Subcutaneous abdominal adipose tissue (tissue), 5 donors: ENCODE results near the gene MXRA8.
"Not testable (repeated sequence)": the region's sequence is repeated elsewhere in the genome, so short reads cannot be mapped to it uniquely, and the experiment has no call there.

ENCODE experiments used
- H3K27ac ChIP-seq: one replicate; pipeline ENCODE4 v1.7.0; 2013; ENCODE audit warnings: low read depth, mild to moderate bottlenecking, inconsistent platforms, low read length, moderate library complexity
- H3K27me3 ChIP-seq, 5 donors: one replicate each; pipeline ENCODE4 v1.7.0; 2013; ENCODE audit warnings: low read length in 5 of 5, inconsistent platforms in 1 of 5; ENCODE audit not compliant: control insufficient read depth in 5 of 5, insufficient read depth in 4 of 5
- H3K36me3 ChIP-seq, 5 donors: one replicate each; pipeline ENCODE4 v1.7.0; 2013; ENCODE audit warnings: low read length in 5 of 5; ENCODE audit not compliant: control insufficient read depth in 5 of 5, insufficient read depth in 5 of 5
- H3K4me1 ChIP-seq, 5 donors: one replicate each; pipeline ENCODE4 v1.7.0; 2013; ENCODE audit warnings: low read length in 5 of 5, mild to moderate bottlenecking in 3 of 5, moderate library complexity in 1 of 5; ENCODE audit not compliant: control insufficient read depth in 5 of 5, insufficient read depth in 5 of 5
- H3K4me3 ChIP-seq, 5 donors: one replicate each; pipeline ENCODE4 v1.7.0; 2013; ENCODE audit warnings: low read length in 5 of 5, low read depth in 1 of 5
- H3K9ac ChIP-seq, 5 donors: one replicate each; pipeline ENCODE4 v1.7.0; 2013; ENCODE audit warnings: low read length in 5 of 5, mild to moderate bottlenecking in 4 of 5, moderate library complexity in 3 of 5
- H3K9me3 ChIP-seq, 5 donors: one replicate each; pipeline ENCODE4 v1.7.0; 2013; ENCODE audit warnings: low read length in 5 of 5; ENCODE audit not compliant: control insufficient read depth in 5 of 5
- donor health status: healthy.
- donor health status: healthy.
- donor health status: healthy.
- donor health status: healthy.
- donor health status: healthy.

Gene MXRA8

DNA sequence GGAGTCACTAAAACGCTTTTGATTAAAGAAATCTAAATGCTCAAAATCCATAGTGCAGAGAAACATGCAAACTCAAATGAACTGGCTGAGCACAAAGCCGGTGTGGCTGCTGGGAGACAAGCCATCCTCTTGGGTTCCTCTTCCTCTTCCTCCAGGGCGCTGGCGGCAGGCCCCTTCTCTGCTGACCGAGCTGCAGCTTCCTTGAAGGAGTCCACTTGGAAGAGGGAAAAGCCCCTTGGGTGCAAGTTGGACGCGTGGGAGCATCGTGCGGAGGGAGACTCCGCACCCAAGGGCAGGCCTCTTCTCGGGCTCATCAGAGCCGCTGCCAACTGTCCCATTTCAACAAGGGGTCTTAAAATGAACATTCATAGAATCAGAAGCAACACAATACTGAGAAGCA lies 32.9 kb upstream of the MXRA8 start:
- Histone ChIP-seq H3K4me1 (no peaks in the 10 kb centered on the region), H3K9ac (no peak overlapping the region), H3K36me3 (peaks cover 12 to 98% (median 87%) of the 10 kb centered on the region in 5 donors), H3K4me3 (no peak overlapping the region), H3K9me3 (no peaks in the 10 kb centered on the region), H3K27ac (no peak overlapping the region), H3K27me3 (no peaks in the 10 kb centered on the region)

DNA sequence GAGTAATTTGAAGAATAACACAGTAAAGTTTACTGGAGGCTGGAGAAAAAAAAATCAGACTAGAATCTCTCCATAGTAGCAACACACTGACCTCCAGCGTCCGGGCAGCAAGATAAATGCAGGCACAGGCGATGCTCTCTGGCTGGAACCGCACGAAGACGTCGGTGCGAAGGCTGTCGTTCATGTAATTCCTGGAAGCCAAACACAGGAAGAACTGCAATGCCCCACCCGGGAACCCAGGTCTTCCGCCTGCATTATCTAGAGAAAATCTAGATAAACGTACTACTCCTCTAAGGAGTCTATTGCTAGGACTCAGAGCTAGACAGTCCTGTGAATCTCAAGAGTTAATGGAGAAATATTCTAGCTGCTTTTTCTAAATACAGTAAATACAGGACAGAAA lies 32.3 kb upstream of the MXRA8 start:
- Histone ChIP-seq H3K27ac (no peak overlapping the region), H3K9ac (no peak overlapping the region), H3K4me1 (no peaks in the 10 kb centered on the region), H3K4me3 (no peak overlapping the region), H3K36me3 (peaks cover 12 to 99% (median 91%) of the 10 kb centered on the region in 5 donors), H3K9me3 (no peaks in the 10 kb centered on the region), H3K27me3 (no peaks in the 10 kb centered on the region)

DNA sequence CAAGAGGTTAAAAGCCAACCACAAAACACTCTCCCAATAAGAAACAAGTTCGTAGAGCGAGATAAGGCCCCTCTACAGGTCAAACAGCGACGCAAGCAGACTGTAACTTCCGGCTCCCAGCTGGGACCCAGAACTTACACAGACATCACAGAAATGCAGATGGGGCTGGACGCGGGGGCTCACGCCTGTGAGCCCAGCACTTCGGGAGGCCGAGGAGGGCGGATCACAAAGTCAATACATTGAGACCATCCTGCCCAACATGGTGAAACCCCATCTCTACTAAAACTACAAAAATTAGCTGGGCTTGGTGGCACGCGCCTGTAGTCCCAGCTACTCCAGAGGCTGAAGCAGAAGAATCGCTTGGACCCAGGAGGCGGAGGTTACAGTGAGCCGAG lies 29.7 kb upstream of the MXRA8 start:
- no peak overlapping the region for H3K27ac ChIP-seq
- H3K36me3 ChIP-seq: peaks cover 12 to 85% (median 73%) of the 10 kb centered on the region in 5 donors
- no peak overlapping the region for H3K9ac ChIP-seq
- H3K4me3 ChIP-seq: no peak overlapping the region
- no peaks in the 10 kb centered on the region for H3K4me1 ChIP-seq
- no peaks in the 10 kb centered on the region for H3K9me3 ChIP-seq
- H3K27me3 ChIP-seq: no peaks in the 10 kb centered on the region

DNA sequence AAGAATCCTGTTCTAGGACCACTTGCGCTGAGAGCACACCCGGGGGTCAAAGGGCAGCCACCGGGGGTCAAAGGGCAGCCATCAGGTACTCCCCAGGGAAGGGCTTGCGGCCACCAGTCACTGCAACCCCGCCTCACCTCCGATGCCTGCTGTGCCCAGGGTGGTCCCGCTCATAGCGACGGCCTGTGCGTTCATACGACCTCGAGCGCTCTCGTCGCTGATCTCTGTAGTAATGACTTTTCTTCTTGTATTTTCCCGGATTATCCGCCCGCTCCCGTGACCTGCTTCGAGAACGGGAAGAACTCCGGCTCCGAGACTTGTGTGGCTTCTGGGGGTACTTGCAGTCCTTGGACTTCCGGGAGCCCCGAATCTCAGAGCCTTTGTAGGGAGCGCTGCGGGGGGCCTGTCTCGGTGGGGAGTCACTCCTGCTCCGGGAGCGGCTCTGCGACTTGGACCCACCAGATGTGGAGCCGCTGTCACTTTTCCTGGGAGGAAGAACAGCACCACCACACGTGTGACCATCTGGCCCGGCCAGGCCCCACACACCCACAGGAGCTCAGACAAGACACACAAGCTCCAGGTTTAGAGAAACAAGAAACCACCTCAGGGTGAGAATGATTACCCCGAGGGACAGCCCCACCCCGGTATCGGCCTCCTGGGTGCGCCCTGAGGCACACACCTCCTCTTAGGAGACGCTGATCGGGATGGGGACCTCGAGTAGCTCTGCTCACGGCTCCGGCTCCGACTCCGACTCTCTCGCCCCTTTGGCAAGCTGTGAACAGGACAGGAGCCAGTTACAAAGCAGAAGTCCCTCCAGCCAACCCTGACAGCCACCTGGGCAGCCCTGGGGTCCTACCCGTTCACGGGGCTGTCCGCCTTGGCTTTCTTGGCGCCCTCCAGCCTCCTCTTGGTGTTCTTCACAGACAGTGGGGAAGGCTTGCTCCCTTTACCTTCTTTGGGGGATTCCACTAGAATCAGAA lies 29.0 kb upstream of the MXRA8 start:
- Histone ChIP-seq H3K4me3 (no peak overlapping the region), H3K4me1 (no peaks in the 10 kb centered on the region), H3K9me3 (no peaks in the 10 kb centered on the region), H3K27me3 (no peaks in the 10 kb centered on the region), H3K36me3 (peaks cover 9 to 78% (median 66%) of the 10 kb centered on the region in 5 donors), H3K27ac (no peak overlapping the region), H3K9ac (no peak overlapping the region)

DNA sequence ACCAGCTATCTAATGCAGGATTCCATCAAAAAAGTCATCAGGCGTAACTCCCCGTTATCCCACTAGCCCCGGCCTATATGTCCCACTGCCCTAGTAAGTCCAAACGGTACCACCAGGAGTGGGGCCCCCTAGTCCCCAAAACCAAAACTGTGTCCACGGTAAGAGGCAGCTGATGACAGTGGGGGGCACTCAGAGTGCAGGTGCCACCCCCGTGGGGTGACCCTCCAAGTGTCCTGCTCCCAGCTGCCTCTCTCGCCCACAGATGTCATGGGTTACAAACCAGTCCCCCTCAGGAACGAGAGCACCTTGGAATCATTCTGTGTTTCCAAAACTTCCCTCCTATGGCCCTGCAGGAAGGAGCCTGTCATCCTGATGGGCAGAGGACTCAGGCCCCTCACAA lies 27.6 kb upstream of the MXRA8 start:
- Histone ChIP-seq H3K27me3 (no peaks in the 10 kb centered on the region), H3K9me3 (no peaks in the 10 kb centered on the region), H3K4me3 (no peak overlapping the region), H3K4me1 (no peaks in the 10 kb centered on the region), H3K9ac (no peak overlapping the region), H3K27ac (no peak overlapping the region), H3K36me3 (peaks cover 6 to 72% (median 57%) of the 10 kb centered on the region in 5 donors)

DNA sequence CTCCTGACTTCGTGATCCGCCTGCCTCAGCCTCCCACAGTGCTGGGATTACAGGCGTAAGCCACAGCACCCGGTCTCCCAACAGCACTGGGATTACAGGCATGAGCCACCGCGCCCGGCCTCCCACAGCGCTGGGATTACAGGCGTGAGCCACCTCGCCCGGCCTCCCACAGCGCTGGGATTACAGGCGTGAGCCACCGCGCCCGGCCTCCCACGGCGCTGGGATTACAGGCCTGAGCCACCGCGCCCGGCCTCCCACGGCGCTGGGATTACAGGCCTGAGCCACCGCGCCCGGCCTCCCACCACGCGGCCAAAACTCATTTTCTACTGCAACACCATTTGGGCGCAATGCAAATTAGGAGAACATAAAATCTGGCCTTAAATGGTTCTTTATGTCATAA lies 27.0 kb upstream of the MXRA8 start:
- H3K9ac ChIP-seq, H3K4me1 ChIP-seq, H3K27me3 ChIP-seq, H3K27ac ChIP-seq, H3K4me3 ChIP-seq, H3K9me3 ChIP-seq: not testable (repeated sequence)
- peaks cover 4 to 70% (median 55%) of the 10 kb centered on the region in 5 donors for H3K36me3 ChIP-seq

DNA sequence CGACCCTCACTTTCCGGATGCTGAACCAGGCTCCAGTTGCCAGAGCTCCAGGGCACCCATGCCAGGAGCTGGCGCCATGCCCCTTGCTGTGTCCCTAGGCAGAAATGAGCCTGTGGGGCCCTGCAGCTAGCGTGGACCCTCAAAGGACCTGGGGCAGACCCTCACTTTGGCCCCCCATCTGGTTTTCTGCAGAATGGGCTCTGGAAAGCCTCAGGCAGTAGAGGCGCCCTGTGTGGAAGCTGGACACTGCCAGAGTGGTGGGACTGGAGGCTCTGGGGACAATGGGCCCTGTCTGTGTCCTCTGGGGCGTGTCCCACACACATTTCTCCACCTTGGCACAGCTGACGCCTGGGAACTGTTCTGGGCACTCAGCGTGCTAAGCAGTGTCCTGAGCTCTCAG lies 22.9 kb upstream of the MXRA8 start:
- peaks cover 0 to 30% (median 20%) of the 10 kb centered on the region in 5 donors for H3K36me3 ChIP-seq
- no peak overlapping the region for H3K4me3 ChIP-seq
- H3K27ac ChIP-seq: no peak overlapping the region

DNA sequence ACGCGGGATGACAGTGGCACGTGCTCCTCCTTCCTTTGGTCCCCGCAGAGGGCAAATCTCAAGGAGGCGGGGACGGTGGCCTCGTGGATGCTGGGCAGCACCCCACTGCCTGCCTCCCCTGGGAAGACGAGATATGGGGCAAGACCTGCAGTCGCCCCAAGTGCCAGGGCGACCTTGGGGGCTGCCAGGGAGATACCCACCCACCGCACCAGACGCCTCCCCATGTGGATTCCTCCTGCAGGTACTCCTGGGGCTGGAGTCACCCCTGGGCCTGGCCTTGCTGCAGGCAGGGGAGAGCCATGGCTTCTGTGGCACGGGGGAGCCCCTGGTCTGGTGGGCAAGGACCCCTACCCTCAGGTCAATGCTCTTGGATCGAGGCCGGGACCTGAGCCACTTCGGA lies 22.5 kb upstream of the MXRA8 start:
- H3K4me1 ChIP-seq: peaks cover 0 to 6% (median 5%) of the 10 kb centered on the region in 5 donors
- H3K4me3 ChIP-seq: no peak overlapping the region
- no peaks in the 10 kb centered on the region for H3K27me3 ChIP-seq
- H3K27ac ChIP-seq: no peak overlapping the region
- peaks cover 0 to 26% (median 16%) of the 10 kb centered on the region in 5 donors for H3K36me3 ChIP-seq
- H3K9me3 ChIP-seq: no peaks in the 10 kb centered on the region
- H3K9ac ChIP-seq: no peak overlapping the region

More for the DNA sequence above, 22.9 kb upstream of the MXRA8 start:
- Histone ChIP-seq H3K9me3 (no peaks in the 10 kb centered on the region), H3K9ac (no peak overlapping the region), H3K27me3 (no peaks in the 10 kb centered on the region), H3K4me1 (peaks cover 0 to 2% (median under 1%) of the 10 kb centered on the region in 5 donors)

DNA sequence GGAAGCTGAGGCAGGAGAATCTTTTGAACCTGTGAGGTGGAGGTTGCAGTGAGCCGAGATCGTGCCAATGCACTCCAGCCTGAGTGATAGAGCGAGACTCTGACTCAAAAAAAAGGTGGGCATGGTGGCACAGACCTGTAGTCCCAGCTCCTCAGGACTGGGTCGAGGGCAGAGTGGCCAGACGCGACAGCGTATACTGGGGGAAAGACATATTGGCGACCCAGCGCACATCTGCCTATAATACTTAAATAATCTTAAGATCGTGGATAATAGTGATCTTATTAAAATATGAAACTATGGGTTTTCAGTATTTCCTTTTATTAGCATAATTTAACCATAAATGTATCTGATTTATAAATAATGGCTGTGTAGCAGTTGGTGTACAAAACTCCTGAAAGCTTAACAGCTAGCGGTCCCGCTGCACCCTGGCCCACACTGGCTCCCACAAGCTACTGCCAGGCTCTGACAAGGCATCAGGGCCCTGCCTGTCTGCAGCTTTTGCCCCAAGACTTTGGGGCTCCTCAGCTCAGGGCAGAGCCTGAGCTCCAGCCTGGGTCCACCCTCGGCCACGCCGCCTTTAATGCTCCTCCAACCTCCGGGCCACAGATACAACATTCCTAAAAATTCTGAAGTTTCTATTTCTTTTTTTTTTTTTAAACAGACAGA lies 19.3 kb upstream of the MXRA8 start:
- Histone ChIP-seq H3K9me3 (no peaks in the 10 kb centered on the region), H3K9ac (no peak overlapping the region), H3K36me3 (peaks cover 0 to 21% (median 16%) of the 10 kb centered on the region in 5 donors), H3K4me3 (no peak overlapping the region), H3K4me1 (peaks cover 3 to 28% (median 22%) of the 10 kb centered on the region in 5 donors), H3K27ac (no peak overlapping the region), H3K27me3 (no peaks in the 10 kb centered on the region)
